Endometrium (tissue), 2 donors: ENCODE results near the gene ITIH3.
"Not testable (repeated sequence)": the region's sequence is repeated elsewhere in the genome, so short reads cannot be mapped to it uniquely, and the experiment has no call there.

Source experiments
- FAIRE-seq: peaks from 2 replicates; lab custom pipeline; 2012; peaks lifted over from hg19 to GRCh38; lab: Jason Lieb, UNC
- donor health status: control.
- donor health status: control.

Gene ITIH3, protein sequence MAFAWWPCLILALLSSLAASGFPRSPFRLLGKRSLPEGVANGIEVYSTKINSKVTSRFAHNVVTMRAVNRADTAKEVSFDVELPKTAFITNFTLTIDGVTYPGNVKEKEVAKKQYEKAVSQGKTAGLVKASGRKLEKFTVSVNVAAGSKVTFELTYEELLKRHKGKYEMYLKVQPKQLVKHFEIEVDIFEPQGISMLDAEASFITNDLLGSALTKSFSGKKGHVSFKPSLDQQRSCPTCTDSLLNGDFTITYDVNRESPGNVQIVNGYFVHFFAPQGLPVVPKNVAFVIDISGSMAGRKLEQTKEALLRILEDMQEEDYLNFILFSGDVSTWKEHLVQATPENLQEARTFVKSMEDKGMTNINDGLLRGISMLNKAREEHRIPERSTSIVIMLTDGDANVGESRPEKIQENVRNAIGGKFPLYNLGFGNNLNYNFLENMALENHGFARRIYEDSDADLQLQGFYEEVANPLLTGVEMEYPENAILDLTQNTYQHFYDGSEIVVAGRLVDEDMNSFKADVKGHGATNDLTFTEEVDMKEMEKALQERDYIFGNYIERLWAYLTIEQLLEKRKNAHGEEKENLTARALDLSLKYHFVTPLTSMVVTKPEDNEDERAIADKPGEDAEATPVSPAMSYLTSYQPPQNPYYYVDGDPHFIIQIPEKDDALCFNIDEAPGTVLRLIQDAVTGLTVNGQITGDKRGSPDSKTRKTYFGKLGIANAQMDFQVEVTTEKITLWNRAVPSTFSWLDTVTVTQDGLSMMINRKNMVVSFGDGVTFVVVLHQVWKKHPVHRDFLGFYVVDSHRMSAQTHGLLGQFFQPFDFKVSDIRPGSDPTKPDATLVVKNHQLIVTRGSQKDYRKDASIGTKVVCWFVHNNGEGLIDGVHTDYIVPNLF

GRCh38 chr3:52794612-52795099 is at the start of gene ITIH3:
TSS of gene ITIH3 (plus strand) at chr3:52794796. CDS start at chr3:52794804, 8 bp downstream.
- FAIRE-seq, result no peak

DNA sequence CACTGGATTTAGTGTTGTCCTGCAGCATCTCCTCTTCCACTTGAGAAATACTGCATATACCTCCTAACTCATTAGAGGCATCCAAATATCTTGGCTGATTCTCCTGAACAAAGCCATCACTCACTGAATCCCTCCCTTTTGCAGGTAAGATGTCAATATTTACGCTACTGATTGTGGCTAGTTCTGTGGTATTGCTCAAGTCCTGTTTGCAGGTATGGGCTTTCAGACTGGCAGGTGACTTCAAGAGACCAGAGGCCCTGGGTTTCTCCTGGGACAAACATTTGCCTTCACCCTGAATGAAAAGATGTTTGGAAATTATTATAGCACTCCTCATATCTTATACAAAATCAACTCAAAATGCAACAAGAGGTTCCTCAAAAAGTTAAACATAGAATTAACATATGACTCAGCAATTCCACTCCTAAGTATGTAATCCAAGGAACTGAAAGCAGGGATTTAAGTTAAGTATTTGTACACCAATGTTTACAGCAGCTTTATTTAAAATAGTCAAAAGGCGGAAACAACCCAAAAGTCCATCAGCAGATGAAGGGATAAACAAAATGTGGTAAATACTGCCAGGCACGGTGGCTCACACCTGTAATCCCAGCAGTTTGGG is 42.4 kb upstream of the ITIH3 start:
- FAIRE-seq, result no peak

GRCh38 chr3:52754373-52754772 is 40.2 kb upstream of the ITIH3 start:
- FAIRE-seq, result no peak

DNA sequence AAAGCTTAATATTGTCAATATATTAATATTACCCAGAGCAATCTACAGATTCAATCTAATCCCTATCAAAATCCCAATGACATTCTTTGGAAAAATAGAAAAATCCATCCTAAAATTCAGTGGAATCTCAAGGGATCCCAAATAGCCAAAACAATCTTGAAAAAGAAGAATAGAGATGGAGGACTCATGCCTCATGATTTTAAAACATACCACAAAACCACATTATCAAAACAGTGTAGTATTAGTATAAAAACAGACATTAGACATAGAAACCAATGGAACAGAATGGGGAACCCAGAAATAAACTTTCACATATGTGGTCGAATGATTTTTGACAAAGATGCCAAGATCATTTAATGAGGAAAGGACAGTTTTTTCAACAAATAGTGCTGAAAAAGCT is 38.5 kb upstream of the ITIH3 start:
- no peak for FAIRE-seq

DNA sequence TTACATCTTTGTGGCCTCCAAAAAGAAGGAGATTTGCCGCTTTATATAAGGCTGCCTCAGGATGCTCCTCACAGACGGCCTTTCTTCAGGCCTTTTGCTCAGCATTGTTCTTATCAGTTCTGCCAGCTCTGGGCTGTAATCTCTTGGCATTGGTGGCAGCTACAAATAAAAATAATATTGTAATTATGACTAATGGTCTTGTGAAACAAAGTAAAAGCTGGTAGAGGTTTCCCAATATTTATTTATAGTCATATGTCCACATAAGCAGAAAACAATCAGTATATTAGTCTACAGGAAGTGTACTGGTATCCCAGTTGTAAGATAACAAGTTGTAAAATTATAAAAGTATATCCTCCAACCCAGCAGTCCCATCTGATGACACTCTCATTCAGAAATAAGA is 31.1 kb upstream of the ITIH3 start:
- no peak for FAIRE-seq

DNA sequence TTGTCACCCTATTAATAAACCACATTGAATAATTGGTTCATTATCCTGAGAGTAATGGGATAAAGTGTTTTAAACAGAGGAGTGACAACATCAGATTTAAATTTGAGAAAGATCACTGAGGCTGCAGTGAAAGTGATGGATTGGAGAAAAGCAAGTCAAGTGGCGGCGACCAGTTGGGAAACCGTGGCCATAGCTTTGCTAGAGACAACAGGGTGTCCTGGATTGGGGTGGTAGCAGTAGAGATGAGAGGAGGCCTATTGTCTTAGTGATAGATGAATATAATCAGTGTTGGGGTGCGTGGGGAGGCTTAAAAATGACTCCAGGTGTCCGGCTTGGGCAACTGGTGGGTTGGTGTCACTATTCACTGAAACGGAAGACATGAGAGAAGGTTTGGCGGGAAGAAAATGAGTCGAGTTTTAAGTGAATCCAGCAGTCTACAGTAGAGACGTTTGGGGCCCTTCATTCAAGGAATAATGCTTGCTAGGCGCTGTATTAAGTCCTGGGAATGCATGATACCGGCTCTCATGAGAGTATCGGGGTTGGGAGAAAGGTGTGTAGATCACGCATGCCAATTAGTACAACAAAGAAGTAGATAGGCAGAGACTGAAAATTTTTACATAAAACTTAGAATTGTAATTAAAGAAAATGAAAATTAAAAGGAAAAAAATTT is 24.7 kb upstream of the ITIH3 start:
- no peak for FAIRE-seq

DNA sequence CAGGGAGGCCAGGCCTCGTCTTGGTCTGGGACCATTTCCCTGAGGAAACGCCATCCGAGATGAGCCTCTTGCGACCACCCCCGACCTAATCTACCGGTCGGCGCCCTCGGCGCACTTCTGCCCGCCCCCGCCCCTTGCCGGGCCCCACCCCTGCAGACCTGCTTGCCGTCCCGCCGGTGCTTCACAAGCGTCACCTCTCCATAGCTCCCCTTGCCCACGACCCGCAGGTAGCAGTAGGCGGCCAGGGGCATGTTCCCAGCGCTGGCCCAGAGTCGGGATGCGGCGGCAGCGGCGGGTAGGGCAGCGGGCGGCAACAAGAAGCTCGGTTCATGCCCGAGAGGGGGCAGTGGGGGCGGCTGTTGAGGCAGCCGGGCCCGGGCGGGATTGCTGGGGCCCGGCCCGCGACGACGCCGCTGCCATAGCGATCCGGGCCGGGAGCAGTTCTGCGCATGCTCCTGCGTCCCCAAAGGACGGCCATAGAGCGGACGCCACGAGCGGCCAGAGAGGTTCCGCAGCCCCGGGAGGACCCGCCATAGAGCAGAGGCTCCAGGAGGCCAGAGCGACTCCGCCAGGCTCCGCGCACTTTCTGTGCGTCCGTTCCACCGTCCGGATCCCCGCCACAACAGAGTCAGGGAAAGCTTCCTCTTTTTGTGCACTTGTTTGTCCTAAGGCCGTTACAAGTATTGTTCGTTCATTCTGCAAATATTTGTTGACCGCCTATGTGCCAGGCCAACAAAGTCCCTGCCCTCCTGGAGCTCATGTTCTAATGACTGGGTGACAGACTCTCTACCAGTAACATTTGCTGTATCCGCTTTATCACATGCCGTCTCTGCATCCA is 23.9 kb upstream of the ITIH3 start, which contains the start of gene NEK4:
TSS of gene NEK4 (minus strand) at position 445 of the 838 bp plus-strand sequence. CDS start at position 251, 194 bp downstream.
- FAIRE-seq, result no peak

DNA sequence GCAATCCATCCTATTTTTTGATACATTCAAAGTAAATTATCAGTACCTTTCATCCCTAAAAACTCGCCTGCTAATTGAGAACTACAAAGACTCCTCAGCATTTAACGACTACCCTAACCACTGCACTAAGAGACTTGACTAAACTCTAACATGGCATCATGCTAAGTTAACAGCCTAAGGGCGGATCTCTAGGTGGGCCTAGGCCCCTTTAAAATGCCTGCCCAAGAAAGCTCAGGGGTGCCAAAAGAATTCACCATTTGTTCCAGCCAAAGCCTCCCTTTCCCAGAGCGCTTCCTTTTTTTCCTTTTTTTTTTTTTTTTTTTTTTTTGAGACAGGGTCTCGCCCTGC is 23.3 kb upstream of the ITIH3 start:
- no peak for FAIRE-seq

DNA sequence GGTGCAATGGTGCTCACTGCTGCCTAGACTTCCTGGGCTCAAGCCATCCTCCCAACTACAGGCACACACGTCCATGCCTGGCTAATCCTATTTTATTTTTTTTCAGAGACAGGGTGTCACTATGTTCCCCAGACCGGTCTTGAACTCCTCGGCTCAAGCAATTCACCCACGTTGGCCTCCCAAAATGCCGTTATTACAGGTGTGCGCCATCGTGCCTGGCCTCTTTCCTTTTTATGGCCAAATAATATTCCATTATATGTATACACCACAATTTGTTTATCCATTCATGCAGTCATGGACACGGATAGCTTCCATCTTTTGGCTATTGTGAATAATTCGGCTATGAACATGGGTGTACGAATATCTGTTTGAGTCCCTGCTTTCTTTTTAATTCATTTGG is 22.9 kb upstream of the ITIH3 start:
- no peak for FAIRE-seq

- FAIRE-seq, result no peak
Observed at GRCh38 chr3:52773361-52774065, 21.1 kb upstream of the ITIH3 start.

DNA sequence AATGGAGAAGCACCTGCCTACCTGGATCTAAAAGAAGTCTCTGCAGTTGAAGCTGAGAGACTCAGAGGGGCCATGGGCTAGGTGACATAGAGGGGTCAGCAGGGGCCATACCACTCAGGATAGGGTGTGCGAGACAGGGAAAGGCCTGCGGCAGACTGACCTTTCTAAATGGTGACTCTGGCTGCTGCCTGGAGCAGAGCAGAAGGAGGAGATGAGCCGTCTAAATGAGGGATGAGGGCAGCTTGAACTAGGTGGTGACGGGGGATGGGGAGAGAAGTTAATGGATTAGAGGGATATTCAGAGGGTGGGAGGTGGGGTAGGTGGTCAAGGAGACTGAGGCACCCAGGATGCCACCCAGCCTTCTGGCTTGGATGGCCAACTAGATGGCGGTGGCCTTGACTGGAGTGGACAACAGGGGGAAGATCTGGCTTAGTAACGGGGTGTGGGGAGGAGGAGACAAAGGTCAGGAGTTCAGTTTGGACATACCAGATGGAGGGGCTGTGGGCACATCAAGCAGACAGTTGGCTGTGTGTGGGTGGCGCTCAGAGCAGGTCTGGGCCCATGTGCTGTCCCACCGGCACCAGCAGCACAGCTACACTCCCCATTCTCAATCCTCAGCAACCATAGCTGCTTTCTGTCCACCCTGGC is 20.4 kb upstream of the ITIH3 start:
- FAIRE-seq, result no peak

- no peak for FAIRE-seq
Observed at GRCh38 chr3:52774901-52775864, 19.4 kb upstream of the ITIH3 start.

DNA sequence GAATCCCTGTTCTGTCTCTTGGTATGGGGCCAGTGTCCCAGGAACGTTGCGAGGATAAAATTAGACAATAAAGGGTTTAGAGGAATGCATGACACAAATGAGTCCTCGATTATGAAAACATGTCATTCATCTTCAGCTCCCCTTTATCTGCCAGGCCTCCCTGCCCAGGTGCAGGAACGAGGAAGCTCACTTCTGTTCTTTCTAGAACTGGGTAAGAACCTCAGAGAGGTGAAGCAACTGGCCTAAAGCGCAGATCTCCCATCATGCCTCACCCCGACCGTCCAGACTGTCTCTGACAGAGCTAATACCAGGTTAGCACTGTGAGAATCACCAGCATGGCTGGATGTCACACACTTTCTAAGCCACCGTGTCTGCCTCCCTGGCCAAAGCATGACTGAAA is 18.7 kb upstream of the ITIH3 start:
- no peak for FAIRE-seq

DNA sequence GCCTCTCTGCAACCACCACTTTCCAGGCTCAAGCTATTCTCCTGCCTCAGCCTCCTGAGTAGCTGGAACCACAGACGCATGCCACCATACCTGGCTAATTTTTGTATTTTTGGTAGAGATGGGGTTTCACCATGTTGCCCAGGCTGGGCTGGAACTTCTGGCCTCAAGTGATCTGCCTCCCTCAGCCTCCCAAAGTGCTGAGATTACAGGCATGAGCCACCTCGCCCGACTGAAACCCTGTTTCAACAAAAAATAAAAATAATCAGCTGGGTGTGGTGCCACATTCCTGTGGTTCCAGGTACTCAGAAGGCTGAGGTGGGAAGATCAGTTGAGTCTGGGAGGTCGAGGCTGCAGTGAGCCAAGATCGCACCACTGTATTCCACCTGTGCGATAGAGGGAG is 18.1 kb upstream of the ITIH3 start:
- not testable (repeated sequence) for FAIRE-seq

GRCh38 chr3:52777127-52777958 is 17.3 kb upstream of the ITIH3 start, which contains the start of gene ITIH1:
TSS of gene ITIH1 (plus strand) at chr3:52777599. CDS start at chr3:52777616, 17 bp downstream.
- FAIRE-seq, result no peak

DNA sequence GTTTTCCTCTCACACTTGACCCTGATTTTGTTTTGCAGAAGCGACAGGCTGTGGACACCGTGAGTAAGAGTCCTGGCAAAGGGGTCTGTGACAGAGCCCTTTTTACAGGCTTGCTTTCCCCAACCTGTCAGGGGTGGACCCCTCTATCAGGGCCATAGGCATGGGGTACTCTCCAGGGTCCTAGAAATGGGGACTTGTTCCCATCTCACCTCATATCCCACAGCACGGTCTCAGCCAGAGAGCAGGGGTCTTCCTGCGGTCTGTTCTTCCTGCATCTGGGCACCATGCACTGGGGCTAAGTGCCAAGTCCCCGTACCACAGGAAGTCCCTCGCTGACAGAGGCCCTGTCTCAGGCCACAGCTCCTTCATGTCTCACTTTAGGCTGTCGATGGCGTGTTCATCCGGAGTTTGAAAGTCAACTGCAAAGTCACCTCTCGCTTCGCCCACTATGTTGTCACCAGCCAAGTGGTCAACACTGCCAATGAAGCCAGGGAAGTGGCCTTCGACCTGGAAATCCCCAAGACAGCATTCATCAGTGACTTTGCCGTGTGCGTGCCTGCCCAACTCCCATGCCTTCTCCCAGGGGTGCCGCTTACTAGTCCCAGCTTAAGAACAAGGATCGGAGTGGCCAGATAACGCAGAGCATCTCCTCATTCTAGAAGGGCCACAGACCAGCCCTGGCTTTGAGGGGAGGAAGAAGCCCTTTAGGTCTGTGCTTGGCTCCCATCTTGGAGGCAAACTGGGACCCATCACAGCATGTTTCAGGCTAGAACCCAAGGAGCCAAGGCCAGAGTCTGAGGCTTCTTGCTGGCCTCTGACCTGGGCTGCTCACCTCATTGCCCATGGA is 16.4 kb upstream of the ITIH3 start:
- FAIRE-seq, result no peak
